ENCODE results near the gene CCDC47. TPM values are rescaled to one million over a fixed set of nuclear protein-coding genes. Genes with fewer than 3 reads are reported as not detected.

The CCDC47 gene
- total RNA-seq, 1 experiment from 2014 or later: 147 TPM

- intact Hi-C loops (cut with micrococcal nuclease): loop anchor here (2.0 to 10.0 kb wide), 4 partner anchors 43 to 273 kb away; partner anchors contain the start of genes FTSJ3, MAP3K3, PSMC5 and STRADA
- Histone ChIP-seq H3K9ac (ENCODE audit: low read length) (no peak overlapping the region), H3K27ac (ENCODE audit: low read length) (no peak overlapping the region), H3K4me2 (ENCODE audit: low read length) (no peak overlapping the region), H3F3A (ENCODE audit: low read length, unreplicated experiment) (no peaks in the 10 kb centered on the region), H3K36me3 (ENCODE audit: low read depth, low read length) (no peaks in the 10 kb centered on the region), H3K9me2 (replicated peaks; ENCODE audit: low read length) (no peaks in the 10 kb centered on the region), H2AFZ (ENCODE audit: low read length) (no peak overlapping the region), H3K4me3 (ENCODE audit: low read length) (no peak overlapping the region), H3K79me2 (ENCODE audit: low read length) (no peaks in the 10 kb centered on the region), H4K20me1 (ENCODE audit: low read length) (no peaks in the 10 kb centered on the region), H3K9me3 (ENCODE audit: low read length) (no peaks in the 10 kb centered on the region), H3K27me3 (ENCODE audit: low read length) (no peaks in the 10 kb centered on the region), H3K4me1 (ENCODE audit: insufficient read depth, low read length) (peaks cover 7% of the 10 kb centered on the region; the same call in 1 of the 2 replicates)
- POLR2A ChIA-PET (ENCODE audit: unreplicated experiment): no interaction called here
- ATAC-seq: peak; percentile 11
- no peak for TF ChIP-seq EZH2 (IDR thresholded peaks at IDR 0.05; ENCODE audit: low read length, unreplicated experiment)
- TF ChIP-seq, protein P1, sequence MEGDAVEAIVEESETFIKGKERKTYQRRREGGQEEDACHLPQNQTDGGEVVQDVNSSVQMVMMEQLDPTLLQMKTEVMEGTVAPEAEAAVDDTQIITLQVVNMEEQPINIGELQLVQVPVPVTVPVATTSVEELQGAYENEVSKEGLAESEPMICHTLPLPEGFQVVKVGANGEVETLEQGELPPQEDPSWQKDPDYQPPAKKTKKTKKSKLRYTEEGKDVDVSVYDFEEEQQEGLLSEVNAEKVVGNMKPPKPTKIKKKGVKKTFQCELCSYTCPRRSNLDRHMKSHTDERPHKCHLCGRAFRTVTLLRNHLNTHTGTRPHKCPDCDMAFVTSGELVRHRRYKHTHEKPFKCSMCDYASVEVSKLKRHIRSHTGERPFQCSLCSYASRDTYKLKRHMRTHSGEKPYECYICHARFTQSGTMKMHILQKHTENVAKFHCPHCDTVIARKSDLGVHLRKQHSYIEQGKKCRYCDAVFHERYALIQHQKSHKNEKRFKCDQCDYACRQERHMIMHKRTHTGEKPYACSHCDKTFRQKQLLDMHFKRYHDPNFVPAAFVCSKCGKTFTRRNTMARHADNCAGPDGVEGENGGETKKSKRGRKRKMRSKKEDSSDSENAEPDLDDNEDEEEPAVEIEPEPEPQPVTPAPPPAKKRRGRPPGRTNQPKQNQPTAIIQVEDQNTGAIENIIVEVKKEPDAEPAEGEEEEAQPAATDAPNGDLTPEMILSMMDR (conservative IDR thresholded peaks at IDR 0.05; ENCODE audit: low read depth, low read length): peak; percentile 89
- TF ChIP-seq EZH2phosphoT487 (IDR thresholded peaks at IDR 0.05; ENCODE audit: borderline replicate concordance, low read length): no peak
- peak; percentile 74 for DNase-seq
- TSS peak; percentile 16 for BruUV-seq (replicated peaks)
- CTCF ChIA-PET: interaction anchor here (0.5 kb wide), 1 partner anchor 144 kb away, joined by 3 read pairs; no protein-coding TSS in a partner anchor
Measured at GRCh38 chr17:63697341-63698286, 75.8 kb downstream of the CCDC47 start.

DNA sequence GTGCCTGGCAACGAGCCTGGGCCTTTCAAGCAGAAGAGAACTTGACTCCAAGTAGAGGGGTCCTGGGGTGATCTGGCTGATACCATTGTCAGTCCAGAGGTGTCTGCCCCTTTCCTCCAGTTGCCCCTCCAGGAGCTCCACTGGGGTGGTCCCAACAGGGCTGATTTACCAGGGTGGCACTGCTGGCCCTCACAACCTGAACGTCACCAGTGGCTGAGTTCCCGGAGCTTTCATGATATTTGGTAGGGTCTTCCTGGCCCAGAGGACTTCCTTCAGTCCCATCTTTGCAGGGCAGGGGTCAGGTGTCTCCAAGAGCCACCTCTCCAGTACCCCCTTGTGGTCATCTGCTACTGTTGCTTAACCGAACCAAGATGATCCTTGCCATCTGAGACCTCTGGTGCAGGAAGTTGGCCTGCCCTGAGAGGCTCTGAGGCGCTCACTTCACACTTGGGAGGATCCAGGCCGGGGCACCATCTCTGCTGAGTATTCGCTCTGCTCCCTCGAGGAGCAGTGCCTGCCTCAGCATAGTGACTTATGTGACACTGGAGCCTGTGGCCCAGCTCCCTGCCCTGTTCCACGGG lies 76.9 kb downstream of the CCDC47 start:
- Histone ChIP-seq H3K4me2 (ENCODE audit: low read length) (no peak overlapping the region), H3K27ac (ENCODE audit: low read length) (no peak overlapping the region), H4K20me1 (ENCODE audit: low read length) (no peaks in the 10 kb centered on the region), H3K36me3 (ENCODE audit: low read depth, low read length) (peaks cover 5% of the 10 kb centered on the region; the same call in 1 of the 2 replicates), H3K79me2 (ENCODE audit: low read length) (no peaks in the 10 kb centered on the region), H3K4me1 (ENCODE audit: insufficient read depth, low read length) (peaks cover 7% of the 10 kb centered on the region; the same call in 1 of the 2 replicates), H3K9ac (ENCODE audit: low read length) (no peak overlapping the region), H3K27me3 (ENCODE audit: low read length) (no peaks in the 10 kb centered on the region), H2AFZ (ENCODE audit: low read length) (no peak overlapping the region), H3F3A (ENCODE audit: low read length, unreplicated experiment) (no peaks in the 10 kb centered on the region), H3K9me2 (replicated peaks; ENCODE audit: low read length) (no peaks in the 10 kb centered on the region), H3K4me3 (ENCODE audit: low read length) (no peak overlapping the region), H3K9me3 (ENCODE audit: low read length) (no peaks in the 10 kb centered on the region)
- intact Hi-C loops (cut with micrococcal nuclease): loop anchor here (5.0 to 10.0 kb wide), 3 partner anchors 74 to 272 kb away; partner anchors contain the start of genes FTSJ3, MAP3K3 and PSMC5
- POLR2A ChIA-PET (ENCODE audit: unreplicated experiment): no interaction called here
- DNase-seq (peak; percentile 55), ATAC-seq (peak; percentile 9)
- no TSS peak for BruUV-seq (replicated peaks)
- CTCF ChIA-PET: no interaction called here
- TF ChIP-seq, protein P1 (conservative IDR thresholded peaks at IDR 0.05; ENCODE audit: low read depth, low read length): peak; percentile 60
- no peak for TF ChIP-seq EZH2phosphoT487 (IDR thresholded peaks at IDR 0.05; ENCODE audit: borderline replicate concordance, low read length)
